ENCODE results near the gene SLC9C1.
A peak's percentile ranks its signal among the peaks of the same experiment; 100 is the strongest.

Gene SLC9C1

DNA sequence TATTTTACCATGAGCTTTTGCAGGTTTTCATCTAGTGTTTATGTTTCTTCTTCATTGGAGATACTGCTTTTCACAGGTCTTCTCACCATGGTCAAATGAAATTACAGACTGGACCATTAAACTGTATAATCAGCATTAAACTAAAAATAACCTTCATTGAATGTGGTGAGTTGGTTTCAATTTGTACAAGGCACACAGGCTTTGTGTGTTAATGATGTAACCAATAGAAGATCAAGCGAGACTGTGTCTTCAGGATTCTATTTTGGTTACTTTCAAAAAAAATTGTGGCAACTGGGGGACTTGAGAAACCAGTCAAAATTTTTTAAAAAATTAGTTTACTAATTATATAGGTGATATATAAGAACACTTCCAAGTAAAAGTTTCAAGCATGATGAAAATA is 106.7 kb downstream of the SLC9C1 start:
- no peak for DNase-seq (ENCODE audit: low read depth, low spot score)

DNA sequence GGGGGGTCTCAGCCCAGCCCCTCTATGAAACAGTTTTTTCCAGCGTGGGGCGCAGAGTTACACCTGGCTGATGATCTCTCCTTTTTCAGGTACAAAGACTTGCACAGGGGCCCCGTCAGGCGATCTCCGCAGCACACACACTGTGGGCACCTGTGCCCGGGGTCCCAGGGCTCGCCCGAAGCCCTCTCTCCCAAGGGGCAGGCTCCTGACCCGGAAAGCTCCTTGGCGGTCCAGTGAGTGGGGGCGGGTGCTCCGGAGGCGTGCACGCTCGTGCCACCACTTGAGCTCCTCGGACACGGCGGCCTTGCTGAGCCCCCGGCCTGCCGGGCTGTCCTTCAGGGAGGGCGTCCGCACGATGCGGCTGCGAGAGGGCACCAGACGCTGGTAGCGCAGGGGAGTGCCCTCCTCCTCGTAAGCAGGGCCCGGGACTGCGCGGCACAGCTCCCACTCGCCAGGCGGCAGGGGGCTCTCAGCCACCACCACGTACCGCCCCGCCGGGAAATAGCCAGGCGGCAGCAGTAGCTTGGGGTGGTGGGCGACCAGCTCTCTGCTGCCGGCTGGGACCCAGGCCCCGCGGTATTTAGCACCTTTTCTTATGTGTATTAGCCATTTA is 108.5 kb downstream of the SLC9C1 start:
- DNase-seq (ENCODE audit: low read depth, low spot score): peak; percentile 36

DNA sequence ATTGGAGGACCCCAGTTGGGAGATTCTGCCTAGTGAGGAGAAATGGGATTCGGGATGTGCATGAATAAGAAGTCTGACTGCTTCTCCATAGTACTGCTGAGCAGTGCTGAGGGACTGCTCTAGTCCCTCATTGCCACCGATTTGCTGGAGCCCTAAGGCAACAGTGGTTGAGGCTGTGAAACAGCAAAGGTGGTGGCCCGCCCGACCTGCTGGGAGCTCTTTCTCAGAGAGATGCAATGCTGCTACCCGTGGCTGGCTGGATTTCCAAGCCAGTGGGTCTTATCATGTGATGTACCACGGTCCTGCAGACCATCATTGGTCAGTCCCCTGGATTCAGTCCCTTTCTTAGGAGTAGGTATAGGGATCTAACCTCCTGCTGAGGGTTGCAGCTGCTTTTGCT is 118.4 kb downstream of the SLC9C1 start:
- no peak for DNase-seq (ENCODE audit: low read depth, low spot score)

DNA sequence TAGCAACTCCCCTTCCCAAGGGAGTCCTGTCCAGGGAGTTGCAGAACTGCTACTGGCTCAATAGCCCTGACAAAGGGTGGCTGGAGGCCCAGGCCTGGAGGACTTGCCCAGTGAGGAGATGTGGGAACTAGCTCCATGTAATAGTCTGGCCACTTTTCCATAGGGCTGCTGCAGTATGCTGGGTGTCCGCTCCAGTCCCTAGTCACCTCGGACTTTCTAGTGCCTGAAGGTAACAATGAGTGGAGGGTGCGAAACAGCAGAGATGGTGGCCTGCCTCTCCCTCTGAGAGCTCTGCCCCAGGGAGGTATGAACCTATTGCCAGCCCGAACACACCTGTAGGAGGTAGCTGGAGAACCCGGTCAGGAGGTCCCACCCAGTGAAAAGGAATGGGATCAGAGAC is 119.0 kb downstream of the SLC9C1 start:
- DNase-seq (ENCODE audit: low read depth, low spot score): no peak

DNA sequence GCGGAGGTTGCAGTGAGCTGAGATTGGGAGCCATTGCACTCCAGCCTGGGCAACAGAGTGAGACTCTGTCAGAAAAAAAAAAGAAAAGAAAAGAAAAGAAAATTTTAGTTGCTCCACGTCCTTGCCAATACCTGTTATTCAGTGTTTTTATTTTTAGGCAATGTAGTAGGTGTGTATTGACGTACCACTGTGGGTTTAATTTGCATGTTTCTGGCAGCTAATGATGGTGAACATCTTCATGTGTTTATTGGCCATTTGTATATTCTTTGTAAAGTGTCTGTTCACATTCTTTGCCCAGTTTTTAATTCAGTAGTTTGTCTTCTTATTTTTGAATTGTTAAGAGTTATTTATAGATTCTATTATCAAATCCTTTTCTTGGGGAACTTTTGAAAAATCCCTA is 122.9 kb downstream of the SLC9C1 start:
- no peak for DNase-seq (ENCODE audit: low read depth, low spot score)

DNA sequence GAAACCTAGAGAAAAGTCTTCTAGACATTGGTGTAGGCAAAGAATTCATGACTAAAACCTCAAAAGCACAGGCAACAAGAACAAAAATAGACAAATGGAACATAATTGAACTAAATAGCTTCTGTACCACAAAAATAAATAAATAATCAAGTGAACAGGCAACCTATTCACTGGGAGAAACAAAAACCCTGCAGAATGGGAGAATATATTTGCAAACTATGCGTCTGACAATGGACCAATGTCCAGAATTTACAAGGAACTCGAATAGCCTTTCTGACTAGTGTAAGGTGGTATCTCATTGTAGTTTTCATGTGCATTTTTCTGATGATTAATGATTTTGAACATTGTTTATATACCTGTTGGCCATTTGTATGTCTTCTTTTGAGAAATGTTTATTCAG is 124.0 kb downstream of the SLC9C1 start:
- DNase-seq (ENCODE audit: low read depth, low spot score): no peak

DNA sequence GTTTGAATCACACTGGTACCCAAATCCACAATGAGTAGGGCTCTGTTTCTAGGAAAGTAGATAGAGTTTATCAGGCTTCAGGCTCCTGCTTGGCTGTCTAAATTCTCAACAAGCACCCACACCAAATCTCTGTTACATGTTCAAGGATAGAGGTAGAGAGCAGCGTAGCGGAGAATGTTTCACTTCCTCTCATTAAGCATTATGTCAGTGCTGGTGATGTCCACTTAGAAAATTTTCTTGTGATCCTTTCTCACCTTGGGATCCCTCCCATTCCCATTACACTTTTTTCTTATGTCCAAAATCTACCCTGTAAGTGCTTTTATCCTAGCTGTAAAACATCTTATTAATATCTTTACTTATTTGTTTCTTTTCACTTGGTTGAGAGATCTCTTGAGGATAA is 126.3 kb downstream of the SLC9C1 start:
- no peak for DNase-seq (ENCODE audit: low read depth, low spot score)

DNA sequence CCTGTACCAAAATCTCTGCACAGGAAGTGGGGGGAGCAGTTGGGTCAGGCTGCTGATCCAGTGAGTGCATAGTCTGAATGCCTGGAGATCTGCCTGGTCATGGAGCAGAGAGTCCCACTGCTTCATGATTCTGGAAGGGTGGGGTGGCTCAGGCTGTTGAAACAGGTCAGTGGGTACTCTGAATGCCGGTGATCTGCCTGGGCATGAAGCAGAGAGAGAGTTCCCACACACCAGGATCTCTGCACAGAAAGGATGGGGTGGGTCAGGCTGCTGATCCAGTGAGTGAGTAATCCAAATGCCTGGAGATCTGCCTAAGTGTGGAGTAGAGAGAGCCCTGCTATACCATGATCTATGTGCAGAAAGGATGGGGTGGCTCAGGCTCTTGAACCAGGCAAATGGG is 144.9 kb downstream of the SLC9C1 start:
- DNase-seq (ENCODE audit: low read depth, low spot score): no peak

DNA sequence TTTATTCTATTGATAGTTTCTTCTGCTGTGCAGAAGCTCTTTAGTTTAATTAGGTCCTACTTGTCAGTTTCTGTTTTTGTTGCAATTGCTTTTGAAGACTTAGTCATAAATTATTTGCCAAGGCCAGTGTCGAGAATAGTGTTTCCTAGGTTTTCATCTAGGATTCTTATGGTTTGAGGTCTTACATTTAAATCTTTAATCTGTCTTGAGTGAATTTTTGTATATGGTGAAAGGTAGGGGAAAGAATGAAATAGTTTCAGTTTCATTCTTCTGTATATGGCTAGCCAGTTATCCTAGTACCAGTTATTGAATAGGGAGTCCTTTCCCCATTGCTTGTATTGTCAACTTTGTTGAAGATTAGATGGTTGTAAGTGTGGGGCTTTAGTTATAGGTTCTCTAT is 150.3 kb downstream of the SLC9C1 start:
- no peak for DNase-seq (ENCODE audit: low read depth, low spot score)

DNA sequence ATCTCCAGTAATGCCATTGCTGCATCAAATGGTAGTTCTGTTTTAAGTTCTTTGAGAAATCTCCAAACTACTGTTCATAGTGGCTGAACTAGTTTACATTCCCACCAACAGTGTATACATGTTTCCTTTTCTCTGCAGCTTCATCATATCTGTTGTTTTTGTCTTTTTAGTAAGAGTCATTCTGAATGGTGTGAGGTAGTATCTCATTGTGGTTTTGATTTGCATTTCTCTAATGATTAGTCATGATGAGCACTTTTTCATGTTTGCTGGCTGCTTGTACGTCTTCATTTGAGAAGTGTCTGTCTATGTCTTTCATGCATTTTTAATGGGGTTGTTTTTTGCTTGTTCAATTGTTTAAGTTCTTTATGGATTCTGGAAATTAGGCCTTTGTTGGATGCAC is 150.8 kb downstream of the SLC9C1 start:
- no peak for DNase-seq (ENCODE audit: low read depth, low spot score)

DNA sequence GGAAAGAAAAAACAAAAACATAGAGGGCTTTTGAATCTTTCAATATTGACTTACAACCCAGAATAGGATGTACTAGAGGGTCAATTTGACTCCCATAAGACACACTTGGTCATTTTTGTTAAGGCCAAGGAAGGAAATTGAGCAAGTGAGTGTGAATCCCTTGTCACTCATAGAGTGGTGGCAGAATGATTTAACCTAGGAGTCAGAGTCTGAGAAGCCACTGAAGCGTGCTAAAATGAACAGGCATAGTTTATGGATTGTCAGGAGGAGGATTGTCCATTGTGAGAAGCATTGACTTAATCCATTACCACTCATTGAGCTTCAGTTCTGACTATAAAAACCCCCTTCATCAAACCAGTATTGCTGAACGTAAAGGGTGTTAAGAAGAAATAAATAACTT is 152.7 kb downstream of the SLC9C1 start:
- no peak for DNase-seq (ENCODE audit: low read depth, low spot score)

DNA sequence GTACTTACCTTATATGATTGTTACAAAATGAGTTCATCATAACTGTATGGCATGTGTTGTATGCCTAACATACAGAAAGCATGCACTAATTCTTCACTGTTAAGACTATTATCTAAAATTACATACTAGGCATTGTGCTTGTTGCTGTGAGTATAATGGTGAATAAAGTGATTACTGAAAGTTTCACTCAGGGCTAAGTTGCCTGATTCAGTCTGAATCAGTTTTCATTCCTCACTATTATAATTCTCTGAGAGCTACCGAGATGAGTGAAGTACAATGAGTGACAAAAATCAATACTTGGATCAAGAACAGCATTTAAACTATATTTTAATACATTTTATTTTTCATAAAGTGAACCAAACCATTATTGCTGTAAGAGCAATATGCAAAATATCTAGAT is 153.4 kb downstream of the SLC9C1 start:
- DNase-seq (ENCODE audit: low read depth, low spot score): no peak

DNA sequence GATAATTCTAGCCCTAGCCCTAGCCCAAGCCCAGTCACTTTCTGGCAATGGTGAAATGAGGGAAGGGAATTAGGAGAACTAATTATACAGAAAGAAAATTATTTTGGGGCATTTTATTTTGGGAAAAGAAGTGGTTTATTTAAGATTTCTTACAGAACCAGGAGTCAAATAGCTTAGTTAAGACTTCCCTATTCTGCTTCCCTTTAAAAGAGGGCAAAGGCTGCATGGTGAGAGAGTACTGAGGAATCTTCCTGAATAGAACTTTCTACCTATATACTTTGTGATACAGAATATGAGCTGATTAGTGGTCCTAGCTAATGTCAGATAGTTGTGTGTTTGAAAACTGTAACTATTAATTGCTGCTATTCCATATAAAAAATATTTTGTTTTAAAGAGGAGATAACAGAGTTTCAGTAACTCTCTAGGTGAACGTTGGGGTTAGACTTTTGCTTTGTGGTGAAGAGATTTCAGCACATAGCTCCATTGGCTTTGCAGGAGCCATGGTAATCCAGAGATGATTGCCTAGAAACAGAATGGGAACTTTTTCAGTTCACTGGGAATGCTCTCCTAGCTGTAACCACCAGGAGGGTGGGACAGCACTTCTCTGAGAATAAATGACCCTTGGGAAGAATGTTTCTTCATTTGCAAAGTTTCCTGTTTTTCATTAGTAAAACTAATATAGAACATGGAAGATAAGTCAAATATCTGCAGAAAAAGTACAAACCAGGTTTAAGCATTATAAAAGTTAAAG is 155.6 kb downstream of the SLC9C1 start:
- DNase-seq (ENCODE audit: low read depth, low spot score): no peak

DNA sequence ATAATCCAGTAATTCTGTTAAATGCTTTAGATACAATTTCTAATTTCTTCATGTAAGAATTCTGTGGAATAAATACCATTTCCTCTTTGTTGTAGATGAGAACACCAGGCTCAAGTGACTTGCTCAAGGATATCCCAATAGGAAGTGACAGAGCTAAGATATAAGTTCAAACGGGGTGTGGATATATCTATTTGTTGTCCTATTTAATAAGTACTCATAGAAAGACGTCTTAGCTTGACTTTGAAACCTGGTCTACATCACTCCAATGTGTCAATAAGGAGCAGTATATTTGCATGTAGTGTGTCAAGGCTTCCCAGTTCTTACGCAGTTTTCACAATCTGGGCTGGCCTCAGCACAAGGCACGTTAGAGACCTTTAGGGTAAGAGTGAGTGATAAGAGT is 156.2 kb downstream of the SLC9C1 start:
- no peak for DNase-seq (ENCODE audit: low read depth, low spot score)

DNA sequence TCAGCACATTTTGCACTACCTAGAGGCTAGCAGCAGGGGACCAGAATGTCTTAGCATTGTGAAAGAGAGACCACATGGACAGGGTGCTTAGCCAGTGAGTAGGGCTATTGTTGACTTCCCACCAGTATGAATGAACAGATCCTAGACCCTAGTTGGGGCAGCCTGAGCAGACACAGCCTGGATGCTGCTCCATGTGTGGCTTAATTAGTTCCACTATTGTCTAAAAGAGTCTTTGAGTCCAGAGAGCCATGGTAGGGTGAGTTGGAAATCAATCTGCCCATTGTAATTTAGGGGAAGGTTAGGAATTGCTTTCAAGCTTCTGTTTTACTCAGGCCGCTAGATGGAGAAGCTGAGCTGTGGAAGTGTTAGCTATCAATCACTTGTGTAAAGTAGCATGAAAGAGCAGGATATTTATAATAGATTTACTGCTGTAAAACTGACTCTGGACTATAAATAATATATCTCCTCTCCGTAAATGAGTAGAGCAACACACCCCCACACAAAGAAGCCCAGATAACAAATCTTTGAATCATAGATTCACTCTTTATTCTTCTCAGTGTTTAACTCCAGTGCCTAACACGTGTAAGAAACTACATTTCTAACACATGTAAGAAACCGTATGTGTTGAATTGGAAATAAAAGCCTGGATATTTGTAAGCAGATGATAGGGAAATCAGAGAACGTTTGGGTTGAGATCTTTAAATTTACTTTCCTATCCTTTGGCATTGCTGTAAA is 156.9 kb downstream of the SLC9C1 start:
- peak; percentile 81 for DNase-seq (ENCODE audit: low read depth, low spot score)

DNA sequence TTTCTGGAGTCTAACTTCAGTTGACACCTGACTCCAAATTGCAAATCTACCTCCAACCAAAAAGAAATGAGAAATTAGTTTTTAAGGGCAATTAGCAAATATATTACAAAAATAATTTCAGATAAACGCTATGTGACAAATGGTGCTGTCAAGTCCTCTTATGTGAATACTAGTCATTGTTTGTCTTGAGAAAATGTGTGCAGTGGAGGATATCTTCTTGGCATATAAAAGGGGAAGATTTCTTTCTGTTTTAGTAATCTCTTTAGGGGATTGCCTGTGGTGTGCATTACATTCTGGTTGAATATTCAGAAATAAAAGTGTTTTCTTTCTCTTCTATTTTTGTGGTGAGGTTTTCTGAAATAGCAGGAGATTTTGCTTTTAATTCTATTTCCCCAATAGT is 158.0 kb downstream of the SLC9C1 start:
- DNase-seq (ENCODE audit: low read depth, low spot score): no peak

DNA sequence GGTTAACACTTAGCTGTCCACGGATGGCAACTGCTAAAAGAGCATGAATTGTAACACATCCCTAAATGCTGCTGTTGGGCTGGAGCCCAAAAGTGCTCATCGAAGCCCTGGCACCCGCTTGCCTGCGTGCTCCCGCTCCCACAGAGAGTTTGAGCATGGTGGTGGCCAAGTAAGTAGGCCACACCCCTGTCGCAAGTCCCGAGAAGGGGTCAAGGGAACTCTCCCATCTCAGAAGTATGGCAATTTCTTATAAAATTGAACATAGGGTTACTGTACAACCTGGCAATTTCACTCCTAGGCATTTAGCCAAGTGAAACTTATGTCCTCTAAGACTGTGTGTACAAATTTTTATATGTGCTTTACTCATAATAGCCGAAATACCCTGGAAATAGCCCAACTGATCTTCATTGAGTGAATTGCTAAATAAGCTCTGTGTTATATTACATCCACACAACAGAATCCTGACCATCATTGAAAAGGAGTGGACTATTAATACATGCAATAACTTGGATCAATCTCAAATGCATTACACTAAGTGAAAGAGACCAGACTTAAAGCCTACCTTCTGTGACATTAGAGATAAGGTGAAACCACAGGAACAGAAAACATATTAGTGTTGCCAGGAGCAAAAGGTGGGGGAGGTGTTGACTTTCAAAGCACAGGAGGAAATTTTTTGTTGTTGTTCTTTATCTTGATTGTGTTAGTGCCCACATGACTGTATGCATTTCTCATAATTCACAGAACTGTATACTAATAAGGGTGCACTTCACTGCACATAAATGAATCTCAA is 159.5 kb downstream of the SLC9C1 start:
- no peak for DNase-seq (ENCODE audit: low read depth, low spot score)

DNA sequence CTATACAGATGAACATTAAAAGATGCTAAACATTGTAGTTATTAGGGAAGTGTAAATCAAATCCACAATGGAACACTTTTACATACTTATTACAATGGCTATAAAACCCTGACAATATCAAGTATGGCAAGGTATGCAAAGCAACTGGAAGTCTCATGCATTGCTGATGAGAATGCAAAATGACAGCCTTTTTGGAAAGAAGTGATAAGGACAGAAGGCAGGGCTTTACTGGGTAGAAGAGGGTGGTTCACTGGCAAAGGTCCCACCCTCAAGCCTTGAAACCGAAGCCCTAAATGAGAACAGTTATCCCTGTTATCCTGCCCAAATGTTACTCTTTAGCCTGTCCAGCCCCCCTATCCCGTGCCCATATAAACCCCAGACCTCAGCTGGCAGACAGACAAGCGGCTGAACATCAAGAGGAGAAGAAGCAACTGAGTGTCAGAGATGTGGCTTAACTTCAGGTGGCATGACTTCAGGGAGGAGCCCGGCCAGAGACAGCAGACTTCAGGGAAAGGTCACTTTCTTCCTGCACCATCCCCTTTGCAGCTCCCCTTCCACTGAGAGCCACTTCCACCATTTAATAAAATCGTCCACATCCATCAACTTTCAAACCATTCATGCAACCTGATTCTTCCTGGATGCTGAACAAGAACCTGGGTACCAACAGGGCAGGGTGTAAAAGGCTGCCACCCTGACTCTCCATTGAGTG is 160.2 kb downstream of the SLC9C1 start:
- DNase-seq (ENCODE audit: low read depth, low spot score): no peak

DNA sequence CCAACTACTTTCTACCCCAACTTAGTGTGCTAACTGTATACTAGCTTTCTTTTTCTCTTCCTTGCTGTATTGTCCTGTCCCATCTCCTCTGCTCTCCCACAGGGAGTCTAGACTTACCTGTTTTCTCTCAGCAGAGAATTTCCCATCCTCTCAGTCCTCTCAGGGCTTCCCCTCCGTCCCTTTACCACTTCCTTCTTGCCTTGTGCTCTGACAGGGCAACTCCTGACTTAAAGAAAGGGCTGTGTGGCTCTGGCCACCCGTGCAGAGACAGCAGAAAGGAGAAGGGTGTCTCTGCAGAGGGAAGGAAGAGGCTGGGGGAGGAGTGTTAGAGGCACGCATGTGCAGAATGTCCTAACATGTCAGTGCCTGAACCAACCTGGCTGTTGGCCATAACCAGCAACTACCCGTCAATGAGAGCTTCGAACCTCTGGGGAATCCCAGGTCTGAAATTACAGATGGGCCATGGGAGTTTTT is 161.0 kb downstream of the SLC9C1 start, which contains the start of gene GCSAM:
Gene GCSAM (minus strand): TSS at position 274 of the 474 bp plus-strand sequence. CDS start 128 bp downstream, at position 146.
- DNase-seq (ENCODE audit: low read depth, low spot score): no peak

DNA sequence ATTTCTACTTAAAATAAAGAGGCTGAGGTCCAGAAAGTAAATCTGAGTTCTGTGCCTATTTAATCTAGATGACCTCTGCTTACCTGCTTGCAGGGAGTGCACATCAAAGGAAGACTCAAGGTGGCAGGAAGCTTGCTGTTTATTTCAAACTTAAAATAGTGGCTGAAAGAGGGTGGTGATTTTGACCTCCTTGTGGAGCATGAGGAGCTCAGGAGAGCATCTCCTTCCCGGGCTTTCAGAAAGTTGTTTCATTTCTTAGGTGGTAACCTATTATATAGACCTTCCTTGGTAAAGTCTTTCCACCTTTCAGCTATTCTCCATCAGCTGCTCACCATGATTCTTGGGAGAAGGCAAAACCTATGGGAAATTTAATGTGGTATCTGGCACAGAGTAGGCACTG is 161.5 kb downstream of the SLC9C1 start:
- no peak for DNase-seq (ENCODE audit: low read depth, low spot score)

DNA sequence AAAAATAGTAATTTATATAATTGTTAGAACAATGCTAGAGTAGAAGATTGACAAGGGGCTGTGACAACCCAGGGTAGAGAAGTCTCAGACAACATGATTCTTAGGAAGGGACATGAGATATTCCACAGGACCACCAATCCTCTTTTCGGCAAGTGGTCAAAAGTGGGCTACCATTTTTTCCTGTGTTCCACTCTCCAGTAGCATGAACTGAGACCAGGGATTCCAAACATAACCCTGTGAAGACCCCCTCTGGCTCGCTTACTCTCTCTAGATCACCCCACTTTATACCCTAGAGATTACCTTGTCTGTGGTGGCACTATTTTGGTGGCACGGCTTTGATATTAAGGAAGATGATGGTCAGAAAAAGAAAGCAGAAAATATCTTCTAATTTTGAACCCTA is 161.9 kb downstream of the SLC9C1 start:
- no peak for DNase-seq (ENCODE audit: low read depth, low spot score)

All from ELF-1 (cell line).